Islet of Langerhans (tissue), 1 donor: ENCODE measurements around the gene ROR2.

Source experiments
- FAIRE-seq: peaks from one replicate; lab custom pipeline; 2011; peaks lifted over from hg19 to GRCh38; lab: Jason Lieb, UNC

The ROR2 gene

GRCh38 chr9:91948597-91949391 lies 1.2 kb downstream of the ROR2 start:
- no peak for FAIRE-seq

DNA sequence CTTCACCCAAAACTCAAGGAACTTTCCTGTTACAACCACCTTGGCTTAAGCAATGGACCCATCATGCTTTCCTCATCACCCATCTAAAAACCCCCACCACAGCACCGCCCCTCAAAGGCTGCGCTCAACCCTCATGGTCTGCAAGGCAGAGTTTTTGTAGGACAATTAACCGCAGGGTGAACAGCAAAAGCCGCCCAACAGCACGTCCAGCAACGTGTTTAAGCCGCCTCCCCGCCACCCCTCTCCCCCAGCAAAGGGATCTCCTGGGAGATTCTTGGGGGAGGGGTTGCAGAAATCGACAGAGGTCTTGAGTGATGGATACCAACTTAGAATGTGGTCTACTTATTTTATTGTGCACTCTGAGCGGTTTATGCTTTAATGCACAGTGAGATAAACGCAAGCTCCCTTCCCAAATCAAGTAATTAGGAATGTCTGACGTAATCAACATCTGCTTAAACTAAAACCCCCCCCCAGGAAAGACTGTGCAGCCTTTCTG lies 1.9 kb downstream of the ROR2 start:
- no peak for FAIRE-seq

DNA sequence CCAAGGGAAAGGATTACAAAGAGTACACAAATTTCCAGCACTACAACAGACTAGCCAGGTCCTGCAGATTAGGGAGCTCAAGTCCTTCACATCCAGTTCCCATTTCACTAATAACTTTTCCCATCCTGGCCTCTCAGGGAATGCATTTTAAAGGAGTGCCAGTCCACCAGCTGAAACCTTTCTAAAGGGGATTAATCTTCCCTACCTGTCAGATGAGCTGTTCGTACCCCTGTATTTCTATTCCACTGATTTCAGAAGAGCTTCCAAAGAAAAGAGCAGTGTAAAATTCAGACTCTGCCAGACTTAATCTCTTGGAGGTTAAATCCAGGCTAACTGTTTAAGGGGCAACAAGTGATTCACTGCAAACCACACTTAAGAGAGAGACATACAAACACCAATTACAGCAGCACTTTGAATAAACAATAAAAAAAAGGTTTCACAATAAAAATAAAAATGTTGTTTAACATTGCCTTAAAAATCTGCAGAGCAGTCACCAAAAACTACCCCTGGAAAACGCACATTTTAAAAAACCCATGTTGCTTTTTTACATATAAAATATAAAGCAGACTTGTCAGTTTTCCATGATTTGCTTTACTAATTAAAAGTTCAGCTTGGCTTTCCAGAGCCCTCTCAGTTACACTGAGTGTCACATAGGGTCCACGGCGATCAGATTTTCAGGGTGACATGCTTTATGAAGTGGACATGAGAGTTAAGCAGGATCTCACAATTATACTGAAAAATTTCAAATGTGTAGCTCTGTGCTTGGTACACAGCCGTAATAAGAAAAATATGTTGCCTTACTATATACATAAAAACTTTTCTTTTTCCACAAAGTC lies 3.2 kb downstream of the ROR2 start:
- no peak for FAIRE-seq

GRCh38 chr9:91946196-91946595 lies 3.8 kb downstream of the ROR2 start:
- FAIRE-seq: no peak

DNA sequence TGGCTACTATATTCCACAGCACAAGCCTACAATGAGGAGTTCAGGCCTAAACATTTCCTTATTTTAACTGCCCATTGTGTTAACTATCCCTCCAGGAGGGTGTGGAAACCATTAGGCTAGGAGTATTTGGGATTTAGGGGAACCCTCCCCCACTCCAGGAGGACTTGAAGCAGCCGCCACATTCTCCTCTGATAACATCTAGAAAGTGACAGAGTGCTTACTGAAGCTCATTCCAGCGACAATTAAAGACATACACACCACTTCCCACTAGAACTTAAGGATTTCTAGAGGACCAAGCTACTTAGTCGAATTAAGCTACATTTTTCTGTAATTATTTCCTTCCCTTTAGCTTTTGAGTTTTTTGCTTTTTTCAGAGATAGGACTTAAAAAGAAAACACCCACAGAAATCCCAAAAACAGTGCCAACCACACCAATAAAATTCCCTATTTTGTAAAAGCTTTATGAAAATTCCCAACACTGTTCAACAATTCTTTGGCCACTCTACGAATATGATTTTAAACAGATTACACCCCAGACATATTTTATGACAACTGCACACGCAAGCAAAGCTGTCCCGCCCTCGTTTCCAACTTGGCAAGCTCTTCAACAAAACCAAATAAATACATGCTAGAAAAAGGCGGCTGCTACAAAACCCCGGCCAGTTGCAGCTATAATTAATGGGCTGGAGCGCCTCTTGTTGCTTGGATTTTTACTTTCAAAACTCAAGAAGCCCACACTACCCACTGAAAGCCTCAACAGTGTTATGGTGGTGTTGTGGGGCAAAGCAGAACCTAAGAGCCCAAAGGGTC lies 4.5 kb downstream of the ROR2 start:
- FAIRE-seq: no peak

DNA sequence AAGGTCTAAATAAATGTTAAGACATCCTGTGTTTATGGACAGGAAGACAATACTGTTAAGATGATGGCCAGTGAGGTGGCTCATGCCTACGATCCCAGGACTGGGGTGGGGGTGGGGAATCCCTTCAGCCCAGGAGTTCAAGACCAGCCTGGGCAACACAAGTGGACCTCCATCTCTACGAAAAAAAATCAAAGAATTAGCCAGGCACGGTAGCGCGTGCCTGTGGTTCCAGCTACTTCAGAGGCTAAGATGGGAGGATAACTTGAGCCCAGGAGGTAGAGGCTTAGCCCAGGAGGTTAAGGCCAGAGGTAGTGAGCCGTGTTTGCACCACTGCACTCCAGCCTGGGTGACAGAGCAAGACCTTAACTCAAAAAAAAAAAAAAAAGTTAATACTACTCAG lies 5.3 kb downstream of the ROR2 start:
- no peak for FAIRE-seq

GRCh38 chr9:91943478-91944470 lies 6.3 kb downstream of the ROR2 start:
- no peak for FAIRE-seq

GRCh38 chr9:91942201-91942600 lies 7.8 kb downstream of the ROR2 start:
- FAIRE-seq: no peak

GRCh38 chr9:91939978-91940377 lies 10.1 kb downstream of the ROR2 start:
- FAIRE-seq: no peak

- FAIRE-seq: no peak
Observed at GRCh38 chr9:91937727-91938126, 12.3 kb downstream of the ROR2 start.

- no peak for FAIRE-seq
Observed at GRCh38 chr9:91937056-91937455, 13.0 kb downstream of the ROR2 start.

GRCh38 chr9:91935805-91936514 lies 14.1 kb downstream of the ROR2 start:
- no peak for FAIRE-seq

GRCh38 chr9:91935066-91935749 lies 14.8 kb downstream of the ROR2 start:
- FAIRE-seq: no peak

- FAIRE-seq: no peak
Observed at GRCh38 chr9:91934654-91935053, 15.4 kb downstream of the ROR2 start.

- FAIRE-seq: no peak
Observed at GRCh38 chr9:91933556-91934352, 16.3 kb downstream of the ROR2 start.

GRCh38 chr9:91930475-91930874 lies 19.6 kb downstream of the ROR2 start:
- no peak for FAIRE-seq

- no peak for FAIRE-seq
Observed at GRCh38 chr9:91929331-91929730, 20.7 kb downstream of the ROR2 start.

DNA sequence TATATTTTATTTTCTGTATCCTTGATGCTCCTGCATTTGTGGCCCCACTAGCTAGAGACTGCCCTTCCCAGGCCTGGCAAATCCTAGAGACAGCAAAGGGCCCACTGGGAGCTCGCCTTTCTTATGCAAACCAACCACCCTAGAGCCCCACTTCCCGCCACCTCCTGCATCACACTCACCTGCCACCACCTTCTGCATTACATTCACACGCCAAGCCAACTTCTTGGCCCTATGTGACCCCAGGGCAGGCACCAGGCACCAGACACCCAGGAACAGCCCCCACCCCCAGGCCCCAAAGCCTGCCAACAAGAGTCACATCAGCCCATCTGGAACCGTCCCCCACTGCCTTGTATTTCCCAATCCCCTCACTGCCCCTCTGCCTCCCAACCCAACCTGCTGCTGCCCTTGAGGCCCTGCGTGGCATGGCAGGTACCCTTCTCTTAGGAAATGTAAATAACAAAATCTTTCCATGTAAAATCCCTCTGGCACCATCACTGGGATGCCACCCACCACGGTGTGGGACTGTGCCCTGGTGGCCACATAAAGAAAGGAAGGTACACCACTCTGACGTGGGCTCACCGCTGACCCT lies 22.0 kb downstream of the ROR2 start:
- no peak for FAIRE-seq

DNA sequence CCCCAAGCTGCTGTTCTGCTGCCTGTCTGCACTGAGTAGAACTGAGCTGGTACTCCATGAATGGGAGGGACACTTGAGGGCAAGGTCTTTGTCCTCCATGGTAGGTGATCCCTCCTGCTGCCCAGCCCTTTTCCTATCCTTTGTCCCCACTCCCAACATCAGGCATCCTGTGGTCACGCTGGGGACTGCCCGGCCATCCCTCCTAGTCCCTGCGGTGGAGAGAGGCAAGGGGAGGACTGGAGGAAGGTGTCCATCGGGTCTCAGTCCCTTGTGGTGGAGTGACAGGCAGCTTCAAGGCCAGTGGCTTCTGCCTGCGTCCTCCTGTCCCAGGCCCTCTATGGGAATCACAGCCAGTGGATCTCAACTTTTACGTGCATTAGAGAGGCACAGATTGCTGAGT lies 25.9 kb downstream of the ROR2 start:
- FAIRE-seq: no peak
